ENCODE results near the gene KDM1A. TPM values are rescaled to one million over a fixed set of nuclear protein-coding genes. Genes with fewer than 3 reads are reported as not detected.

Gene KDM1A
- total and polyA plus RNA-seq, 2 donors (not counting 1 experiment from before 2014, with no cell fraction given), result 30.2 to 47.4 TPM

GRCh38 chr1:23123528-23123927 lies 104.3 kb downstream of the KDM1A start:
- ChIA-PET CTCF (interaction anchor here (0.8 to 1.8 kb wide), 3 partner anchors 12 to 61 kb away, joined by 3 to 8 read pairs (median 3); no protein-coding TSS in a partner anchor), POLR2A (interaction anchor here (0.7 kb wide), 1 partner anchor 44 kb away, joined by 4 read pairs; no protein-coding TSS in a partner anchor)
- no peak overlapping the region for H3K27ac Mint-ChIP-seq
- Histone ChIP-seq H2AFZ (ENCODE audit: insufficient read depth, low read depth, low read length, poor library complexity, severe bottlenecking) (no peak overlapping the region), H4K20me1 (ENCODE audit: control insufficient read depth, insufficient read depth, low read length, poor library complexity, severe bottlenecking) (no peaks in the 10 kb centered on the region), H3K9ac (ENCODE audit: low read length) (no peak overlapping the region), H3K79me2 (ENCODE audit: control insufficient read depth, insufficient read depth, low read length) (peaks cover 26% of the 10 kb centered on the region), H3K4me1 (ENCODE audit: control insufficient read depth in 2 of 2, insufficient read depth in 2 of 2, low read length in 2 of 2) (peaks cover 6 to 11% of the 10 kb centered on the region in 2 donors), H3K4me3 (ENCODE audit: control extremely low read depth in 1 of 5, extremely low read depth in 1 of 5, insufficient read depth in 1 of 5, low read depth in 2 of 5, low read length in 4 of 5) (no peak overlapping the region), H3K27ac (ENCODE audit: low read length in 2 of 2) (no peak overlapping the region), H3K36me3 (replicated peaks in 1 of 2; ENCODE audit: control extremely low read depth in 1 of 2, control insufficient read depth in 1 of 2, extremely low read depth in 1 of 2, insufficient read depth in 2 of 2, low read length in 1 of 2) (no peaks in the 10 kb centered on the region), H3K4me2 (replicated peaks; ENCODE audit: low read depth, low read length, poor library complexity, severe bottlenecking) (no peak overlapping the region), H3K9me3 (ENCODE audit: control extremely low read depth in 1 of 3, control insufficient read depth in 2 of 3, insufficient read depth in 1 of 3, low read length in 2 of 3) (no peaks in the 10 kb centered on the region), H3K27me3 (replicated peaks in 1 of 4; ENCODE audit: control extremely low read depth in 1 of 4, control insufficient read depth in 3 of 4, insufficient read depth in 4 of 4, low read length in 3 of 4) (no peaks in the 10 kb centered on the region)
- peaks cover 17% of the 10 kb centered on the region for H3K4me1 Mint-ChIP-seq
- no peak for TF ChIP-seq CTCF (IDR thresholded peaks at IDR 0.05)
- H3K27me3 Mint-ChIP-seq, result no peaks in the 10 kb centered on the region
- H3K9me3 Mint-ChIP-seq (ENCODE audit: insufficient read depth), result no peaks in the 10 kb centered on the region
- no peak overlapping the region for H3K4me3 Mint-ChIP-seq
- ATAC-seq (ENCODE audit: low read depth) (no peak), DNase-seq (no peak)
- intact Hi-C loops (cut with micrococcal nuclease), result no loop called here

DNA sequence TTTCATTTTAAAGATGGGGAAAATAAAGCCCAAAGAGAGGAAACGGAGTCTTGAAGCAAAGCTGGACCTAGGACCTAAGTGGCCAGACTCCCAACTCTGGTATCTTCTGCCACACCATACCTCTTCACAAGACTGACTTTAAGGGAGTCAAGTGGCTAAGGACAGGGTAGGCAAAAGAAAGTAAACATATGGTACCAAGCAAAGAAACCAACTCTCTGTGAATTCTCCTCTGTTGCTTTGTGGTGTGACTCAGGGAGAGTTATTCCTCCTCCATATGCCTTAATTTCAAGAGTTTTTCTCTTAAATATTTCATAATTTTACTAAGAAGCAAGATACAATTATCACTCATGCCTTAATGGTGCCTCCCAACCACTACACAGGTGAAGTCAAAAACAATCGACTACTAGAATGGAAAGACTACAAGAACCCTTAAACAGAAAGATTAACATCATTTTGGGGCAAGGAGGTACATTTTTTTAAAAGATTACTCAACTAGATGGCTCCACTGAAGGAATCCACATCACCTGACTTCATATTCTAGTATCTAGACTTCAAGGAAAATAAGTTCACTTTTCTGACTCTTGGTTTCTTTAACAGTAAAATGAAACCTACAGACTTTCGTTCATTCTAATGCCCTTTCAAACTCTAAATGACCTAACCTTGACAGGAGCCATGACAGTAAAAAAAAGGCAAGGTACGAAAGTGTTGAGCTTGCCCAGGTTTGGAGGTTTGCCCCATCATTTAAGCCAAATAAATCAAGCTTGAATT lies 105.2 kb downstream of the KDM1A start:
- no peak for TF ChIP-seq EZH2 (IDR thresholded peaks at IDR 0.05; ENCODE audit: borderline replicate concordance, insufficient read depth, low read depth, low read length, poor library complexity, severe bottlenecking)
- TF ChIP-seq CTCF (IDR thresholded peaks at IDR 0.05), result no peak
- ATAC-seq (ENCODE audit: low read depth) (no peak), DNase-seq (no peak)
- H3K27me3 Mint-ChIP-seq, result no peaks in the 10 kb centered on the region
- no peak overlapping the region for H2AFZ ChIP-seq (ENCODE audit: insufficient read depth, low read depth, low read length, poor library complexity, severe bottlenecking)
- CTCF ChIA-PET, result interaction anchor here (1.1 to 1.8 kb wide), 2 partner anchors 25 to 60 kb away, joined by 3 to 8 read pairs; no protein-coding TSS in a partner anchor
- H3K9me3 Mint-ChIP-seq (ENCODE audit: insufficient read depth), result no peaks in the 10 kb centered on the region
- H3K9me3 ChIP-seq (ENCODE audit: control extremely low read depth in 1 of 3, control insufficient read depth in 2 of 3, insufficient read depth in 1 of 3, low read length in 2 of 3), result no peaks in the 10 kb centered on the region
- H3K36me3 ChIP-seq (replicated peaks in 1 of 2; ENCODE audit: control extremely low read depth in 1 of 2, control insufficient read depth in 1 of 2, extremely low read depth in 1 of 2, insufficient read depth in 2 of 2, low read length in 1 of 2), result no peaks in the 10 kb centered on the region
- H3K9ac ChIP-seq (ENCODE audit: low read length), result no peak overlapping the region
- no peak overlapping the region for H3K27ac Mint-ChIP-seq
- no peak overlapping the region for H3K4me3 ChIP-seq (ENCODE audit: control extremely low read depth in 1 of 5, extremely low read depth in 1 of 5, insufficient read depth in 1 of 5, low read depth in 2 of 5, low read length in 4 of 5)
- no peaks in the 10 kb centered on the region for H4K20me1 ChIP-seq (ENCODE audit: control insufficient read depth, insufficient read depth, low read length, poor library complexity, severe bottlenecking)
- intact Hi-C loops (cut with micrococcal nuclease), result no loop called here
- 100% methylated on average over 2 of the region's 4 CpGs for WGBS (ENCODE audit: insufficient coverage)
- H3K4me1 Mint-ChIP-seq, result peaks cover 9% of the 10 kb centered on the region
- POLR2A ChIA-PET, result no interaction called here
- H3K4me2 ChIP-seq (replicated peaks; ENCODE audit: low read depth, low read length, poor library complexity, severe bottlenecking), result no peak overlapping the region
- H3K27ac ChIP-seq (ENCODE audit: low read length in 2 of 2), result no peak overlapping the region
- H3K27me3 ChIP-seq (replicated peaks in 1 of 4; ENCODE audit: control extremely low read depth in 1 of 4, control insufficient read depth in 3 of 4, insufficient read depth in 4 of 4, low read length in 3 of 4), result no peaks in the 10 kb centered on the region
- H3K4me1 ChIP-seq (ENCODE audit: control insufficient read depth in 2 of 2, insufficient read depth in 2 of 2, low read length in 2 of 2), result peaks cover 2 to 5% of the 10 kb centered on the region in 2 donors
- H3K79me2 ChIP-seq (ENCODE audit: control insufficient read depth, insufficient read depth, low read length), result peaks cover 35% of the 10 kb centered on the region
- H3K4me3 Mint-ChIP-seq, result no peak overlapping the region
